Erythroblast (primary cell): Measurements from ENCODE around the gene PSMB11.

Source experiments
- GATA1 ChIP-seq: IDR thresholded peaks from 2 replicates; pipeline ENCODE4 v1.6.1; 2011; ENCODE audit warnings: low read depth, mild to moderate bottlenecking, control low read depth, low read length, moderate library complexity
- POLR2A ChIP-seq: IDR thresholded peaks from 2 replicates; pipeline ENCODE4 v1.6.1; 2011; ENCODE audit warnings: mild to moderate bottlenecking, low read length

GRCh38 chr14:23055621-23056144 is 13.7 kb downstream of the PSMB11 start:
- TF ChIP-seq POLR2A (no peak), GATA1 (no peak)
